PC-3 (cell line): ENCODE measurements around the gene BTBD16. TPM values are rescaled to one million over a fixed set of nuclear protein-coding genes. Genes with fewer than 3 reads are reported as not detected.

Experiments used
- ATAC-seq: fragments of 200-7000 bp; cut with Tn5 transposase; 2 replicates; pipeline ENCODE4 v1.9.1; 2020; ENCODE audit warnings: mild to moderate bottlenecking, moderate library complexity
- BruUV-seq: library from RNA; stranded (reverse); fragments of 400-500 nt; replicated peaks from 2 replicates; lab custom pipeline; 2021; lab: Mats Ljungman, UMichigan
- CTCF ChIA-PET: fragments of 300-600 bp; sonication (Branson Sonifier 250); formaldehyde crosslinking; loops from one replicate; lab custom pipeline; 2022; ENCODE audit warnings: antibody characterized with exemption; lab: Charles Lee
- POLR2A ChIA-PET: fragments of 300-600 bp; sonication (Branson Sonifier 250); formaldehyde crosslinking; loops from one replicate; lab custom pipeline; 2022; ENCODE audit warnings: antibody characterized with exemption; ENCODE audit not compliant: unreplicated experiment; lab: Charles Lee
- DNase-seq: peaks from one replicate; pipeline ENCODE4 v3.0.0-alpha.2; 2015
- H2AFZ ChIP-seq: fragments of 300-600 bp; sonication (generic); 2 replicates; pipeline ENCODE4 v1.6.0; 2016; ENCODE audit warnings: antibody characterized with exemption, low read length
- H3F3A ChIP-seq: fragments of 300-600 bp; sonication (generic); one replicate; pipeline ENCODE4 v1.6.0; 2017; ENCODE audit warnings: antibody characterized with exemption, low read length, control low read depth, mild to moderate bottlenecking; ENCODE audit not compliant: unreplicated experiment
- H3K27ac ChIP-seq: fragments of 300-600 bp; sonication (generic); 2 replicates; pipeline ENCODE4 v1.5.1; 2016; ENCODE audit warnings: mild to moderate bottlenecking, low read length
- H3K27me3 ChIP-seq: fragments of 300-600 bp; sonication (generic); 2 replicates; pipeline ENCODE4 v1.6.1; 2016; ENCODE audit warnings: low read length, mixed read lengths
- H3K36me3 ChIP-seq: fragments of 300-600 bp; sonication (generic); 2 replicates; pipeline ENCODE4 v1.6.1; 2016; ENCODE audit warnings: low read depth, mixed run types, low read length, mixed read lengths
- H3K4me1 ChIP-seq: fragments of 300-600 bp; sonication (generic); 2 replicates; pipeline ENCODE4 v1.5.1; 2016; ENCODE audit warnings: low read length; ENCODE audit not compliant: insufficient read depth
- H3K4me2 ChIP-seq: fragments of 300-600 bp; sonication (generic); 2 replicates; pipeline ENCODE4 v1.6.0; 2016; ENCODE audit warnings: low read length
- H3K4me3 ChIP-seq: fragments of 300-600 bp; sonication (generic); 2 replicates; pipeline ENCODE4 v1.5.1; 2016; ENCODE audit warnings: mild to moderate bottlenecking, low read length, mixed read lengths
- H3K79me2 ChIP-seq: fragments of 300-600 bp; sonication (generic); 2 replicates; pipeline ENCODE4 v1.6.1; 2017; ENCODE audit warnings: low read length, mixed read lengths
- H3K9ac ChIP-seq: fragments of 300-600 bp; sonication (generic); 2 replicates; pipeline ENCODE4 v1.6.0; 2016; ENCODE audit warnings: mild to moderate bottlenecking, low read length
- H3K9me2 ChIP-seq: fragments of 300-600 bp; sonication (generic); replicated peaks from 2 replicates; pipeline ENCODE4 v1.6.1; 2016; ENCODE audit warnings: mixed run types, low read length, mixed read lengths
- H3K9me3 ChIP-seq: fragments of 300-600 bp; sonication (generic); 2 replicates; pipeline ENCODE4 v1.6.1; 2016; ENCODE audit warnings: low read length, mixed read lengths
- H4K20me1 ChIP-seq: fragments of 300-600 bp; sonication (generic); 2 replicates; pipeline ENCODE4 v1.6.1; 2016; ENCODE audit warnings: low read length, mixed read lengths
- EZH2 ChIP-seq: fragments of 300-600 bp; sonication (generic); IDR thresholded peaks from one replicate; pipeline ENCODE4 v1.6.1; 2017; ENCODE audit warnings: antibody characterized with exemption, mild to moderate bottlenecking, low read length; ENCODE audit not compliant: unreplicated experiment
- EZH2phosphoT487 ChIP-seq: fragments of 300-600 bp; sonication (generic); IDR thresholded peaks from 2 replicates; pipeline ENCODE4 v1.6.1; 2018; ENCODE audit warnings: mild to moderate bottlenecking, antibody characterized with exemption, low read length, borderline replicate concordance
- intact Hi-C: fragments of 100-400 bp; cut with micrococcal nuclease; formaldehyde crosslinking; loops from 2 replicates; pipeline ENCODE4 v1.9.0; 2023
- total RNA-seq: library from RNA; depleted of rRNA; stranded (reverse); fragments of >200 nt; gene quantifications from 2 replicates; pipeline ENCODE4 v1.2.3, GENCODE V29; 2014
- TF ChIP-seq, protein P1 (sequence below): fragments of 300-600 bp; sonication (generic); conservative IDR thresholded peaks from 2 replicates; pipeline ENCODE4 v1.5.1; 2017; ENCODE audit warnings: antibody characterized with exemption, low read depth, mild to moderate bottlenecking, low read length

The BTBD16 gene
- total RNA-seq, 1 experiment from 2014 or later, result not detected

GRCh38 chr10:122296363-122297120 is 25.4 kb downstream of the BTBD16 start:
- TF ChIP-seq, protein P1, sequence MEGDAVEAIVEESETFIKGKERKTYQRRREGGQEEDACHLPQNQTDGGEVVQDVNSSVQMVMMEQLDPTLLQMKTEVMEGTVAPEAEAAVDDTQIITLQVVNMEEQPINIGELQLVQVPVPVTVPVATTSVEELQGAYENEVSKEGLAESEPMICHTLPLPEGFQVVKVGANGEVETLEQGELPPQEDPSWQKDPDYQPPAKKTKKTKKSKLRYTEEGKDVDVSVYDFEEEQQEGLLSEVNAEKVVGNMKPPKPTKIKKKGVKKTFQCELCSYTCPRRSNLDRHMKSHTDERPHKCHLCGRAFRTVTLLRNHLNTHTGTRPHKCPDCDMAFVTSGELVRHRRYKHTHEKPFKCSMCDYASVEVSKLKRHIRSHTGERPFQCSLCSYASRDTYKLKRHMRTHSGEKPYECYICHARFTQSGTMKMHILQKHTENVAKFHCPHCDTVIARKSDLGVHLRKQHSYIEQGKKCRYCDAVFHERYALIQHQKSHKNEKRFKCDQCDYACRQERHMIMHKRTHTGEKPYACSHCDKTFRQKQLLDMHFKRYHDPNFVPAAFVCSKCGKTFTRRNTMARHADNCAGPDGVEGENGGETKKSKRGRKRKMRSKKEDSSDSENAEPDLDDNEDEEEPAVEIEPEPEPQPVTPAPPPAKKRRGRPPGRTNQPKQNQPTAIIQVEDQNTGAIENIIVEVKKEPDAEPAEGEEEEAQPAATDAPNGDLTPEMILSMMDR, result no peak
- no peak for TF ChIP-seq EZH2phosphoT487
- no peak for TF ChIP-seq EZH2
- Histone ChIP-seq H3K4me2 (no peak overlapping the region), H2AFZ (no peak overlapping the region), H3K4me1 (peaks cover 28% of the 10 kb centered on the region), H3K9me3 (no peaks in the 10 kb centered on the region), H3F3A (no peaks in the 10 kb centered on the region), H3K9ac (no peak overlapping the region), H3K27ac (no peak overlapping the region), H3K36me3 (no peaks in the 10 kb centered on the region), H4K20me1 (no peaks in the 10 kb centered on the region), H3K4me3 (no peak overlapping the region), H3K9me2 (no peaks in the 10 kb centered on the region), H3K27me3 (no peaks in the 10 kb centered on the region), H3K79me2 (no peaks in the 10 kb centered on the region)
- ChIA-PET POLR2A (no interaction called here), CTCF (no interaction called here)
- DNase-seq, result no peak
- no TSS peak for BruUV-seq
- no peak for ATAC-seq
- intact Hi-C loops, result loop anchor here (5.0 to 10.0 kb wide), 2 partner anchors 271 to 408 kb away; no protein-coding TSS in a partner anchor

DNA sequence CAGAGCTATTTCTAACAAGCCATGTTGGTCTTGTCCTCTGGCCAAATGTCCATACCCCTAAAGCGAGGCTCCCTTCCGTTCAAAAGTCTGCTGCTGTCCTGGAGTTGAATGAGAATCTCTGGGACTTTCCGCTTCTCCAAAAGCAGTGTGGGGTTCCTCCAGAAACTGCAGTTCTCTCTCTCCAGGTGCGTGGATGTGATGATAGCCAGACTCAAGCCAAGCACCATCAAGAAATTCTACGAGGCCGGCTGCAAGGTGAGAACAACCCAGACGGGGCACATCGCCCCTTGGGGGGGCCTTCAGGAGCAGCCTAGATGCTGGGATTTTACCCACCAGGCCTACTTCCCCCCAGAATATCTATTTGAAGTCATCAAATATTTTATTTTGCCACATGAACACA is 26.5 kb downstream of the BTBD16 start:
- Histone ChIP-seq H2AFZ (no peak overlapping the region), H3K4me2 (no peak overlapping the region), H3K4me3 (no peak overlapping the region), H3F3A (no peaks in the 10 kb centered on the region), H3K27ac (no peak overlapping the region), H3K4me1 (peaks cover 28% of the 10 kb centered on the region), H3K9me3 (no peaks in the 10 kb centered on the region), H3K27me3 (no peaks in the 10 kb centered on the region), H4K20me1 (no peaks in the 10 kb centered on the region), H3K79me2 (no peaks in the 10 kb centered on the region), H3K9ac (no peak overlapping the region), H3K36me3 (no peaks in the 10 kb centered on the region), H3K9me2 (no peaks in the 10 kb centered on the region)
- no TSS peak for BruUV-seq
- POLR2A ChIA-PET, result no interaction called here
- DNase-seq, result no peak
- TF ChIP-seq, protein P1, result no peak
- TF ChIP-seq EZH2phosphoT487 (no peak), EZH2 (no peak)
- intact Hi-C loops, result loop anchor here (5.0 to 10.0 kb wide), 2 partner anchors 270 to 407 kb away; no protein-coding TSS in a partner anchor
- ATAC-seq, result no peak
- CTCF ChIA-PET, result no interaction called here

GRCh38 chr10:122298206-122298597 is 27.1 kb downstream of the BTBD16 start:
- DNase-seq (no peak), ATAC-seq (no peak)
- H3K27ac ChIP-seq, result no peak overlapping the region
- no peaks in the 10 kb centered on the region for H3K9me2 ChIP-seq
- no peak overlapping the region for H2AFZ ChIP-seq
- CTCF ChIA-PET, result interaction anchor here (0.5 to 1.6 kb wide), 7 partner anchors 10 to 144 kb away, joined by 3 to 11 read pairs (median 4); no protein-coding TSS in a partner anchor
- POLR2A ChIA-PET, result no interaction called here
- H3K36me3 ChIP-seq, result no peaks in the 10 kb centered on the region
- H3K9ac ChIP-seq, result no peak overlapping the region
- no peaks in the 10 kb centered on the region for H4K20me1 ChIP-seq
- H3K9me3 ChIP-seq, result no peaks in the 10 kb centered on the region
- TF ChIP-seq EZH2phosphoT487, result no peak
- TF ChIP-seq, protein P1, result no peak
- TF ChIP-seq EZH2, result no peak
- no TSS peak for BruUV-seq
- peaks cover 28% of the 10 kb centered on the region for H3K4me1 ChIP-seq
- no peak overlapping the region for H3K4me3 ChIP-seq
- no peaks in the 10 kb centered on the region for H3K27me3 ChIP-seq
- H3K4me2 ChIP-seq, result no peak overlapping the region
- no peaks in the 10 kb centered on the region for H3F3A ChIP-seq
- intact Hi-C loops, result loop anchor here (2.0 to 10.0 kb wide), 3 partner anchors 45 to 407 kb away; no protein-coding TSS in a partner anchor
- H3K79me2 ChIP-seq, result no peaks in the 10 kb centered on the region
